Fibroblast of pulmonary artery (primary cell): Measurements from ENCODE around the gene FAN1.

Experiments
- DNase-seq: peaks from one replicate; pipeline ENCODE4 v3.0.0-alpha.2; 2010; ENCODE audit warnings: low read depth
- H3K4me3 ChIP-seq: replicated peaks from 2 replicates; pipeline ENCODE4 v1.5.1; 2011; ENCODE audit warnings: low read depth, mild to moderate bottlenecking, control low read depth, low read length, moderate library complexity
- CTCF ChIP-seq: IDR thresholded peaks from 2 replicates; pipeline ENCODE4 v1.5.1; 2011; ENCODE audit warnings: mild to moderate bottlenecking, control low read depth, low read length, inconsistent platforms; ENCODE audit errors: missing control alignments

The FAN1 gene

GRCh38 chr15:30918366-30918765 lies 14.7 kb downstream of the FAN1 start:
- no peak for TF ChIP-seq CTCF
- H3K4me3 ChIP-seq = no peak overlapping the region
- no peak for DNase-seq

GRCh38 chr15:30919877-30920550 lies 16.3 kb downstream of the FAN1 start:
- no peak for DNase-seq
- no peak overlapping the region for H3K4me3 ChIP-seq
- no peak for TF ChIP-seq CTCF

- DNase-seq = no peak
- TF ChIP-seq CTCF = no peak
- H3K4me3 ChIP-seq = no peak overlapping the region
Measured at GRCh38 chr15:30921106-30921505, 17.4 kb downstream of the FAN1 start.

GRCh38 chr15:30921781-30922479 lies 18.2 kb downstream of the FAN1 start:
- no peak overlapping the region for H3K4me3 ChIP-seq
- no peak for DNase-seq
- no peak for TF ChIP-seq CTCF

- no peak for TF ChIP-seq CTCF
- DNase-seq = peak; percentile 29
- no peak overlapping the region for H3K4me3 ChIP-seq
Measured at GRCh38 chr15:30922480-30923311, 19.0 kb downstream of the FAN1 start.

GRCh38 chr15:30923429-30923828 lies 19.7 kb downstream of the FAN1 start:
- no peak for DNase-seq
- TF ChIP-seq CTCF = no peak
- H3K4me3 ChIP-seq = no peak overlapping the region
